Brain microvascular endothelial cell (primary cell): ENCODE measurements around the gene PRMT5.

ENCODE experiments used
- DNase-seq: peaks from one replicate; pipeline ENCODE4 v3.0.0-alpha.2; 2020
- H3K27ac ChIP-seq: fragments of 250-450 bp; sonication (Bioruptor Pico); 2 replicates; pipeline ENCODE4 v1.5.1; 2020; ENCODE audit warnings: mild to moderate bottlenecking, moderate library complexity
- H3K27me3 ChIP-seq: fragments of 250-450 bp; sonication (Bioruptor Pico); replicated peaks from 2 replicates; pipeline ENCODE4 v1.5.1; 2020; ENCODE audit warnings: mild to moderate bottlenecking
- H3K36me3 ChIP-seq: fragments of 250-450 bp; sonication (Bioruptor Pico); replicated peaks from 2 replicates; pipeline ENCODE4 v1.5.1; 2020; ENCODE audit warnings: mild to moderate bottlenecking
- H3K4me3 ChIP-seq: 2 replicates; pipeline ENCODE4 v1.5.1; 2011; ENCODE audit warnings: low read depth, mild to moderate bottlenecking, control low read depth, low read length, moderate library complexity
- CTCF ChIP-seq: IDR thresholded peaks from 2 replicates; pipeline ENCODE4 v1.5.1; 2011; ENCODE audit warnings: low read depth, mild to moderate bottlenecking, moderate library complexity, low read length, control low read depth, inconsistent platforms; ENCODE audit errors: missing control alignments
- in situ Hi-C: cut with HindIII; loops from 2 replicates; pipeline ENCODE4 v1.10.0; 2017; ENCODE audit warnings: low sequenced_read_pairs, low pct_ligation_motif_present

PRMT5 gene

GRCh38 chr14:22896760-22897159 lies 32.4 kb downstream of the PRMT5 start:
- no peak for DNase-seq
- Histone ChIP-seq H3K27me3 (no peaks in the 10 kb centered on the region), H3K36me3 (peaks cover 11% of the 10 kb centered on the region), H3K27ac (no peak overlapping the region), H3K4me3 (no peak overlapping the region)
- no peak for TF ChIP-seq CTCF
- in situ Hi-C loops, result no loop called here

GRCh38 chr14:22896356-22896755 lies 32.8 kb downstream of the PRMT5 start:
- in situ Hi-C loops, result no loop called here
- H3K36me3 ChIP-seq, result peaks cover 7% of the 10 kb centered on the region
- H3K4me3 ChIP-seq, result no peak overlapping the region
- no peak overlapping the region for H3K27ac ChIP-seq
- H3K27me3 ChIP-seq, result no peaks in the 10 kb centered on the region
- no peak for TF ChIP-seq CTCF
- no peak for DNase-seq

- DNase-seq, result no peak
- in situ Hi-C loops, result no loop called here
- Histone ChIP-seq H3K27ac (no peak overlapping the region), H3K4me3 (no peak overlapping the region), H3K27me3 (no peaks in the 10 kb centered on the region), H3K36me3 (no peaks in the 10 kb centered on the region)
- no peak for TF ChIP-seq CTCF
These were observed 33.8 kb downstream of the PRMT5 start for GRCh38 chr14:22895402-22895801.

GRCh38 chr14:22893706-22894105 lies 35.5 kb downstream of the PRMT5 start:
- Histone ChIP-seq H3K36me3 (no peaks in the 10 kb centered on the region), H3K27me3 (no peaks in the 10 kb centered on the region), H3K4me3 (no peak overlapping the region), H3K27ac (no peak overlapping the region)
- in situ Hi-C loops, result no loop called here
- TF ChIP-seq CTCF, result no peak
- DNase-seq, result no peak

GRCh38 chr14:22892488-22892887 lies 36.7 kb downstream of the PRMT5 start:
- no peak for DNase-seq
- in situ Hi-C loops, result no loop called here
- TF ChIP-seq CTCF, result no peak
- no peak overlapping the region for H3K4me3 ChIP-seq
- no peak overlapping the region for H3K27ac ChIP-seq
- H3K36me3 ChIP-seq, result no peaks in the 10 kb centered on the region
- H3K27me3 ChIP-seq, result no peaks in the 10 kb centered on the region

- no peak for DNase-seq
- no peak overlapping the region for H3K27ac ChIP-seq
- H3K27me3 ChIP-seq, result no peaks in the 10 kb centered on the region
- TF ChIP-seq CTCF, result no peak
- H3K4me3 ChIP-seq, result no peak overlapping the region
- in situ Hi-C loops, result no loop called here
- H3K36me3 ChIP-seq, result no peaks in the 10 kb centered on the region
These were observed 38.8 kb downstream of the PRMT5 start for GRCh38 chr14:22890416-22890815.
